GM18873 (cell line): ENCODE measurements around the gene ZNF185.

Experiments used
- ATAC-seq: cut with Tn5 transposase; IDR thresholded peaks from one replicate; pipeline ENCODE4 v1.9.1; 2021; ENCODE audit warnings: mild to moderate bottlenecking, moderate library complexity, moderate number of reproducible peaks; ENCODE audit not compliant: unreplicated experiment, low FRiP score

Gene ZNF185

DNA sequence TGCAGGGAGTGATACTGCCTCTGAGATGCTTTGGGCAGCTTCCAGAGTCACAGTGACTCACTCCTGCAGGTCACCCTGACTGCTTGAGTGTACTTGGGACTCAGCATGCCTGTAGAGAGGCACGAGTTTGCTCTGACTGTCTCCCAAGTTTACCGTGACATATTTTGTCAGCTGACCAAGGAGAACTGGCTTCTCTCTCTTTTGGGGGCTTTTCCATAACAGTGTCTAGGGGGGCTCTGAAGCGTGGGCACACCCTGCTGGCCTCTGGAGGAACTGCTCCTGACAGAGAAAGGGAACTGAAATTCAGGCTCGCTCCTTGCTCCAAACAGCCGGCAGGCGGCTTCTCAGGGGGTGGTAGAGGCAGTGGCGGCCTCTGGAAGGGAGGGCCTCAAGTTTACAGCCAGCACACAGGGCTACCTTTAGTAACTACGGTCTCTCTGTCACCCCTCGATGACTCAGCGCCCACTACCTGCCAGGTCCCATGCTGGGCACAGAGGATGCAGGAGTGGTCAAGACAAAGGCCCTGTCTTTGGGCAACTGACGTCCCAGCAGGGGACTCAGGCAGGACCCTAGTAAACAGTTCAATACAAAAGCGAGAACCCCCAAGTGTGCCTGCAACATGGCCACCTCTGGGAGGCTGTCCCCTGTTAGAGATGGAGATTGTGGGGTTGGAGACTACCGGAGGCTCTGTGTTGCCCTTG lies 17.8 kb downstream of the ZNF185 start:
- peak; percentile 68 for ATAC-seq

DNA sequence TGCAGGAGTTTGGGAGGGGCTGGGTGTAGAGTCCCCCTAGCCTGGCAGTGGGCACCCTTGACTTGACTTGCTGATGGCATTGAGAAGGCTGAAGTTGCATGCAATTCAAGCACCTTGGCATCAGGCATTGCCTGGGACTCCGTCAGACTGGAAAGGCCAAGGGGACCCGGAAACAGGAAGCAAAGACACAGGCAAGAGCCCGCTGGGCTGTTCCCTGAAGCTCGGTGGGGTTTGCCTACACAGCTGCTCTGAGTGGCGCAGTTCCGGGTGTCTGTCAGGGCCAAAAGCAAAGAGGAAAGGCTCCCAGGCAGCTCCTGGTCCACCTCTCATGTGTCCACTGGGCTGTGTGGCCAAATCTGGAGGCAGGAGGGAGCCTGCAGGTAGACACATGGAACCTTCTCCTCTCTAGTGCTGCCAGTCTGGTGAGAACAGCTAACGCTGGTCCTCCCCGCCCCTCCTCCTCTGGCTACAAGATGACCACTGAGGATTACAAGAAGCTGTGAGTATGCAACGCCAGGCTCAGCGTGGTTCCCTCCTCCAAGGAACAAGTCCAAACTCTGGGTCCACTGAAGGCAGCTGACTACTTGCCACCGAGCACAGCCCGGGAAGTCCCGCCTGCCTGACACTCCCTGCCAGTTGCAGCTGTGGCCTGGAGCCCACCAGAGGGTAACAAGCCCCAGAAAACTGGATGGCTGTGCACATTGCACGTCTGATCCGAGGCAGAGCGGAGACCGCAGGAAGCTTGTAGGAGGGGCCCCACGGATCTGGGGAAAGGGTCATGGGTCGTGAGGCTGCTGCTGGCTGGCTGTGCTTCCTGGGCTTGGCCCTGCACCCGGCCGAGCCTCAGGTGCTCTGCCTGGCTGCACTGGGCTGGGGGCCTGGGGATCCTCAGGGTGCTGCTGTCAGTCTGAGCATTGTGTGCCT lies 20.1 kb downstream of the ZNF185 start:
- no peak for ATAC-seq

DNA sequence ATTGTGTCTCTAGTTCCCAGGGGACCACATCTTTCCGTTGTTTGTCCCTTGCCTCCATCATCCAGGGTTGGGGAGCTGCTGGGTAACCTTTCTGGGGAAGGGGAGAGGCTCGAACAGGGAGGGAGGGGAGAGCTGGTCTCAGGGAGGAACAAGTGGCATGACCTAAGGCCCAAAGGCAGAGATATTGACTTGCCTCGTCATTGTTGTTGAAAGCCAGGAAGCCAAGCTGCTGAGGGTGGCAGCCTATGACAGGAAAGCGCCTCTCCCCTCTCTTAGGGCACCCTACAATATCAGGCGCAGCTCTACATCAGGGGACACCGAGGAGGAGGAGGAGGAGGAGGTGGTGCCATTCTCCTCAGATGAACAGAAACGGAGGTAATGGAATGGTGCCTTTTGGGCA lies 20.8 kb downstream of the ZNF185 start:
- ATAC-seq, result no peak

DNA sequence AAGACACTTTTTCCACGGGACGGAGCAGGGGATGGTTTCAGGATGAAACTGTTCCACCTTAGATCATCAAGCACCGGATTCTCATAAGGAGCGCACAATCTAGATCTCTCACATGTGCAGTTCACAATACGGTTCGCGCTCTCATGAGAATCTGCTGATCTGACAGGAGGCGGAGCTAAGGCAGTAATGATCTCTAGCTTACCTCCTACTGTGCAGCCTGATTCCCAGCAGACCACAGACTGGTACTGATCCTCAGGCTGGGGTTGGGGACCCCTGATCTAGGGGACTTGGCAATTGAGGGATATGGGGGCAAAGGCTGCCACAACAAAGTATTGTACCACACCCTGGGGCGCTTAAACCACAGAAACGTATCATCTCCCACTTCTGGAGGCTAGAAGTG lies 25.7 kb downstream of the ZNF185 start:
- no peak for ATAC-seq

DNA sequence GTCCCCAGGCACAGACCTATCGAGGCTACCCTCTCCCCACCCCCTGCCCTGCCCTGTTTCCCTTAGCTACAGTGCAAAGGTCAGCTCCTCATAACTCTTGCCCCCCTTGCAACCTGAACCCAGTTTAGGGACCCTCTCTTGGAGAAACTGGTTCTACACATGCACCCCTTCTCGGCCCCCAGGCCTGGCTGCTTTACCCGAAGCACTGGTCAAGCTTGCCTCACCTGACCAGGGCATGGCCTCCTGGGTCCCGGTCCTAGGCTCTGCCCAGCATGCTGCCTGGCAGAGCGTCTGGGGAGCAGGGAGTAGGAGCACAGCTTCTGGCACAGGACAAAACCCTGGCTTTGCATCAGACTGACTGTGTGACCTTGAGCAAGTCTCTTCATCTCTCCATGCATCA lies 28.0 kb downstream of the ZNF185 start:
- ATAC-seq, result no peak

DNA sequence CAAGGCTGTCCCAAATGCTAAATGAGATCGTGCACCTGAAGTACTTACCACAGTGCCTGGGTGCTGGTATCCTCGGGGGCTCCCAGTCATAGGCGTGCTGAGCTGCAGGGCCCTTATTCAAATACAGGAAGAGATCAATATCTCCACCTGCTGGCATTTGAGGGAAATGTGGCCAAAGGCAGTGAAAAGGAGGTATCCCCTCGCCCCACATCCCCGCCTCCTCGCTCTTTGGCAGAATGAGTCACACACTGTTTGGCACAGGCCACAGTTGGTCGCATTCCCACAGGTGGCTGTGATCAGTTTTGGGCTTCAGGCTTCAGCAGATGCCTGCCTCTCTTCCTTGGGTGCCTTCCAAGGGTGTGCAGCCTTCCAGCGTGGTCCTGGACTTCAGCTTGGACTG lies 28.4 kb downstream of the ZNF185 start:
- peak; percentile 74 for ATAC-seq

DNA sequence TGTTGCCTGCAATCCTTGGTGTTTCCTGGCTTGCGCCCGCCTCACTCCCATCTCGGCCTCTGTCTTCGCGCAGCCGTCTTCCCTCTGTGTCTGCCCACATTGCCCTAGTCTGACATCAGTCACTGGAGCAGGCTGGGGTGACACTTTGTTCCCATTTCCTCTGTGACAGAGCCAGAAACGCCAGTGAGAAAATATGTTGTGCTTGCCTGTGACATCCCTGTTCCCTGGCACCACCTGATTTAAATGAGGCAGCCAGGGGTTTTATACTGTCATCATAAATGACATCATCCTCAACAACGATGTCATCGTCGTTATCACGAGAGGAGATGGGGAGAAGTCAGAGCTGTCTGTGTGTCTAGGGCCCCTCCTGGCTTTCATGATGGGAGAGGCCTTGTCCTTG lies 29.1 kb downstream of the ZNF185 start:
- ATAC-seq, result no peak

DNA sequence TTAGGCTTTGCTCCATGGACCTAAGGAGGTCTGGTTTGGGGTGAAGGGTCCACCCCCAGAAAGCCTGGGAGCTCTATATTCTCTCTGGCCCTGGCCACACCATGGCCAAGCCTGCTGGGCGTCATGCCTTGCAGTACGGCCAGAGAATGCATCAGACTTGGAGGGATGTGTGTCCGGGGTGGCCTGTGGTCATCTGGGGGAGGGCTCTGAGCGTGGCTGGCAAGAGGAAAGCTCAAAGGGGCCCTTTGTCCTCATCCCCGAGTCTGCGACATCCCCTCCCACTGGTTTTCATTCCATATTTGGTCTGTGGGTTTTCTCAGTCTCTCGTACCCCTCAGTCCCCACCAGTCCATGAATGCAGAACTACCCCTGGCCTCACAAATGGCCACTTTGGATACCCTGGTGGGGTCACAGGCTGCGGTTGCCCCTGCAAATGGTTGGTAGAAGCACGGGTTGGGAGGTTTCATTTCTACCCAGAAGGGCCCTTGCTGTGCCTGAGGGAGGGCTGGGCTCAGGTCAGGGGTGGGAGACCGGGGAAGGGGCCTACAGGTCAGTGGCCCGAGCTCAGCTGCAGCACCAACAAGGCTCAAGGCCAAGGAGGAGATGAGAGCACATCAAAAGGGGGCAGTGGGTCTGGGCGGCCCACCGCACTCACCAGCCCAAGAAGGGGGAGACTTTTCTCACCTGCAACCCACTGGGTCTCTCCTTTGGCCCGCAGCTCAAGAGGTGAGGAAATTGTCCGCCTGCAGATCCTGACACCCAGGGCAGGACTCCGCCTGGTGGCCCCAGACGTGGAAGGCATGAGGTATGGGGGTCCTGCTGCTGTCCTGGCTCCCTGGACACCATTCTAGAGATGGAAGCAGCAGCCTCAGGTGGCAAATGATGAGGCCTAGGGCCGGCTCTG lies 30.2 kb downstream of the ZNF185 start:
- ATAC-seq, result no peak

DNA sequence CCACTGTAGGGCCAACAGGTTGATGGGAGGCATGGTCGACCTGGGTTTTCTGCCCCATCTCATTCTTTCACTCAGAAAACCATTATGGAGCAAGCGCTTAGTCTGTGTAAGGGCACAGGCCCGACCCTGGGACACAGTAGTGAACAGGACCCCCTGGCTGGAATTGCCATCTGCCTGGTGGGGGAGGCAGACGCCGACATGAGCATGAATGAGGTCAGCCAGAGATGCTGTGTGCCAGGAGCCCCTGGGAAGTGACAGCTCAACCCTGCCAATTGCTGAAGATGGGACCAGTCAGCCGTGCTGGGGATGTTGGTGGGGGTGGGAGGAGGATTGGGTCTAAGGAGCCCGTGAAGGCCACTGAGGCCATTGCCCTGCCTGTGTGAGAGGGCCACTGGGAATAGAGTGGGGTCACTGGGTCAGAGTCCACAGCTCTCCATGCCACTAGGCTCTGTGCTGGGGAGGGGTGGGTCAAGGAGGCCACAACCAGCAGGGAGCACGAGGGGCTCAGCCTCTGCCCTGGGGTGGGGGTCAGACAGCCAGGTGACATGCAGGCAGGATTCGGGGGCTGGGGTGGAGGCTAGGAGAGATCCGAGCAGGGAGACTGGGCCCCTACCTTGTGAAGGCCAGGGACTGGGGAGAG lies 31.0 kb downstream of the ZNF185 start:
- ATAC-seq, result no peak

DNA sequence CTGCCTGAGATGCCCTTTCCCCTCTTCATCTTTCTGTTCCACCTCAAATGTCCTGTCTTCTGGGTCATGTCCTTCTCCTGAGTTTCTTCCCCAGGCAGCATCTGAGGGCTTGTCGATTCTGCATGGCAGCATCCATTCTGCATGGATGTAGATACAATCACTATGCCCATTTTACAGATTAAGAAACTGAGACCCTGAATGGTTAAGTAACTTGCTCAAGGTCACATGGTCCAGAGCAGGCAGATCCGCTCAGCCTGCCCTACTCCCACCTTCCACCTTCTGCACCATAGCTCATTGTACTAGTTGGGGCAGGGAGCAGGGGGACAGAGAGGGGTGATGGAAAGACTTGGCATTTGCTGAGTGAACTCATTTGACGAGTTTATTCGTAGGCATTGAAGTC lies 32.0 kb downstream of the ZNF185 start:
- ATAC-seq, result no peak

DNA sequence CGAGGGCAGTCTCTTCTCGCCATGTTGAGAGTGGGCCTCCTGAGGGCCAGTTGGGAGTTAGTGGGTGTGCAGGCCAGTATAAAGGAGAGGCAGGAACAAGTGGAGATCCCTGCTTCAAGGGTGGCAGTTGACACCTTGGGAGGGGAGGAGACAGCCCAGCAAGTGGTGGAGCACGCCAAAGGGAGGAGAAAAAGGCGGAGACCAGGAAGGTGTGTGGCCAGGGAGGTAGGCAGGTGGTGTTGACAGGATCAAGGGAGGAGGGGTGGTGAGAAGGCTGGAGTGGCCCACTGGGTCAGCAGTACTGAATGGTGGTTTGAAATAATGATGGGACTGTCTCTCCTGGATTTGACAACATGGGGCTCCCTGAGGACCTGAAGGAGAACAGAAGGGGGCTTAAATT lies 32.6 kb downstream of the ZNF185 start:
- no peak for ATAC-seq

DNA sequence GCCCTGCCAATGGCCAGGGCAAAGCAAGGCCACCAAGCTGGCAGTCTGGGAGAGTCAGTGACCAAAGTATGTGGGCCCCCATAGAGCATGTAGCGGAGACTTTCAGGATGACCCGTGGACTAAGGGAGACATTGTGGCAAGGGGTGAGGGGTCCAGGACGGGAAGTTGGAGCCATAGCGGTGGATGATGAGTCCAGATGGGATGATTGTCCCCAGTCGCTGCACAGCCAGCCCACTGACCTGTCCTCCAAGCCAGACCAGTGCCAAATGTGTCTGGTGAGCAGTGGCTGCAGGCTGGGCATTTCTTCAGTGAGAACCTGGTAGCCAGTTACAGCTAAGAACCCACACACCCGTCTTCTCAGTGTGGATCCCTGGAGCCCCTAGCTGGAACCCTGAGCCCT lies 34.3 kb downstream of the ZNF185 start:
- ATAC-seq, result no peak

DNA sequence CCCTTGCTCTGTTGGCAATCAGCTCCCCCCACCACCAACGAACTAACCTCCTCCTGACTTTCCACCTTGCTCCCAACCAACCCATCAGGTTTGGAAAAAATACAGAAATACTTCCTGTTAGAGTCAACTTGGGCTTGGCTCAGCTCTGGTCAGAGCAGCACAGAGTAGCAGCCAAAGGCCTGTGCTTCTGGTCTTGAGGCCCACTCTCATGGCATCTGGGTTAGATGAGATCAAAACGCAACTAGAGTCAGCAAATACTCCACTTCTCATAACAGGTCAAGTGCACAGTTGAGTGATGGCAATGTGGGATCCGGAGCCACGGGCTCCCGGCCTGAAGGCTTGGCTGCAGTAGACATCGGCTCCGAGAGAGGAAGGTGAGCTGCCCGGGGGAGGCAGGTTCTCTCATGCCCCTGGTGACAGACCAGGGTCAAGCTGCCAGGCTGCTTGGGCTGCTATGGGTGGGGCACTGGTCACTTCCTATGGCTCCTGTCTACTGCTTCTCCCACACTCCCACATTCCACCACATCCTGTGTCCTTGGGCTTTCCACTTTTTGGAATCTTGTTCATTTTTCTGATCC lies 34.8 kb downstream of the ZNF185 start:
- ATAC-seq, result no peak

DNA sequence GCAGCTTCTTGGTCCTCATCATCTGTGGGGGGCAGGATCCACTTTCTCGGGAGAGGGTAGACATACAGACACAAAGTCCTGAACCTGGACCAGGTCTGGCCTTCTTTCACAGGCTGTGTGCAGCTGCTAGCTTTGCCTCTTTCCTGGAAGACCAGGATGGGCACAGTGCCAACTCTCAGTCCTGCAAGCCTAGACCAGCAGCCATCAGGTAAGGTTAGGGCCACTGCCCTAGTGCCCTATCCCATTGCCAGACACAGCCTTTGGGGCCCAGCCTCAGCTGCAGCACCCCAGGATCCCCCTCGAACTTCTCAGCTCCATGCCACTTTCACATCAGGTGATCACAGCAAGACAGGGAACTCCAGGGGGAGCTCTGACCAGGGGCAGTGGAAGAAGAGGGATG lies 38.4 kb downstream of the ZNF185 start:
- ATAC-seq, result no peak

DNA sequence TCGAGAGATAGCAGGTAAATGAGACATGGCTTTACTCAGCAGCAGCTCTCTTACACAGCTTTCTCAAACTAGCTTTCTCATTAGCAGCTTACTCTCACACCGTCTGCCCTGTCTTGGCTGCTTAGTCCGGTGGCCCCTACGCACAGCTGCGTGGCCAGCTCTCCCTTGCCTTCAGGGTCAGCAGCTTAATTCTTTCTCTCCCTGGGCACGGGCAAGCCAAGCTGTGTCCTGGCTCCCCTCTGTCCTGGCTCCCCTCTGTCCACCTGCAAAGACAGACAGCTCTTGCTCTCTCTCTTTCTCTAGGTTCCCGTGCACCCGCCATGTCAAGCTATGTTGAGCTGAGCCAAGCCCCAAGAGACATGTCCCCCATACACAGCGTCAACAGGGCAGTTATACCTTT lies 39.4 kb downstream of the ZNF185 start:
- no peak for ATAC-seq

DNA sequence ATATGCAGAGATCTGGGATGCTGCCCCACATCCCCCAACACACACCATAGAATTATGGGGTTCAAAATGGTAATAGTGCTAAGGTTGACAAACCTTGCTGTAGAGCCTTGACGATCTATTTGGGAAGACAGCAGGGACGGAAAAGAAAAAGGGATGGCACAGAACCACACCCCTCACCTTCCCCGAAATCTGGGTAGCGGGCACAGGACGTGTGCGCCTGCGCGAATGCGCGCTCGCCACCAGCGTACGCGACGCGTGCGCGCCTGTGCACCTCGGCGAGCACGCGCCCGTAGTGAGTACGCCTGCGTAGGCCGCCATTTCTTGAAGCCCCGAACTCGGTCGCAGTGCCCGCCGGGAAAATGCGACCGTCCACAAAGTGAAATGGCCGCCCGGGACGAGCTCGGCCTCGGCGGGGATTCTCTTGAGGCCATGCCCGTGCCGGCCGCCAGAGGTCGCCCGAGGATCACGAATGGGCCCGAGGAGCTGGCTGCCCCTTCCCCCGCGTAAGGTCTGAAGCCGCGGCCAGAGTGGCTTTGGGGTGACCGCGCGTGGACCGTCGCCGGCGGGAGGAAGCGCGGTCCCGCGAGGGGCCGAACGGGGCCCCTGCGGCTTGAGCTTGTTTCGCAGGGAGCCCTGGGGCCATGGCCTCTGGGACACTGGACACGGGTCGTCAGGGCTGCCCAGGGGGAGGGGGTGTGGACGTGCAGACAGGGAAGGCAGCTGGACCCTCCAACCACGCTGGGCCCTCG lies 43.6 kb downstream of the ZNF185 start:
- ATAC-seq, result peak; percentile 75

DNA sequence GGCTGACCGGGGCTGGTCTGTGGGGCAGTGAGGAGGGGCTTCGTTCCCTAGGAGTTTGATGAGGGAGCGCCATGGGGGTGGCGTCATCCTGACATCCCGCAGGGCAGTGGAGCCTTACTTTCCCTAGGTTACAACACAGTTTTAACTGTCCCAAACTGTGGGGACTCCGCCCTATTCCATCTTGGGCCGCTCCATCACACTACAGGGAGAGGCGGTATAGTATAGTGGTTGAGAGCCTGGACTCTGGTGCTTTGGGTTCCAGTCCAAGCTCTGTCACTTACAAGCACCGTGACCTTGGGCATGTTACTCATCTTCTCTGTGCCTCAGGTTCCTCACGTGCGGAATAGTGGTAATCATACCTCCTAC lies 44.2 kb downstream of the ZNF185 start:
- no peak for ATAC-seq

DNA sequence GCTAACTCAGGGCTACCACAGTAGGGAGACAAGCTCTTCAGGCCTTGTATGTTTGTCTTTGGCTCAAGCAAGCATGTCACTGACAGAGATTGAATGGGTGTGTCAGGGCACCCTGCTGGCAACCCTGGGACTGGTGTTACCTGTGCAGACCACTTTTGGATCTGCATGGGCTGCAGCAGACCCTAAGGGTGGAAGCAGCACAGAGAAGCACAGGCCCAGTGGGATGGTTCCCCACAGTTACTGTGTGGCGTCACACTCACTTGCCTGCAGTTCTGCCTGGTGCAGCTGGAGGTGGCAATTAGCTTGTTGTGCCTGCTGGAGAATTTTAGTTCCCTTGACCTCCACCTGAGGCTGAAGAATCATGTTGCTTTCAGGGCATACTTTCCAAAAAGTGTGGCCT lies 46.0 kb downstream of the ZNF185 start:
- ATAC-seq, result no peak
